DMS 273 treated with DMSO at 0.1 percent for 48 hours (cell line): ENCODE results near the gene IPO13.

ENCODE experiments used
- DNase-seq: peaks from one replicate; lab custom pipeline; 2025; lab: John Stamatoyannopoulos, UW

Gene IPO13

GRCh38 chr1:43949678-43950077, 2.9 kb downstream of the IPO13 start:
- DNase-seq: no peak

- no peak for DNase-seq
Observed at GRCh38 chr1:43951021-43951985, 4.6 kb downstream of the IPO13 start.

DNA sequence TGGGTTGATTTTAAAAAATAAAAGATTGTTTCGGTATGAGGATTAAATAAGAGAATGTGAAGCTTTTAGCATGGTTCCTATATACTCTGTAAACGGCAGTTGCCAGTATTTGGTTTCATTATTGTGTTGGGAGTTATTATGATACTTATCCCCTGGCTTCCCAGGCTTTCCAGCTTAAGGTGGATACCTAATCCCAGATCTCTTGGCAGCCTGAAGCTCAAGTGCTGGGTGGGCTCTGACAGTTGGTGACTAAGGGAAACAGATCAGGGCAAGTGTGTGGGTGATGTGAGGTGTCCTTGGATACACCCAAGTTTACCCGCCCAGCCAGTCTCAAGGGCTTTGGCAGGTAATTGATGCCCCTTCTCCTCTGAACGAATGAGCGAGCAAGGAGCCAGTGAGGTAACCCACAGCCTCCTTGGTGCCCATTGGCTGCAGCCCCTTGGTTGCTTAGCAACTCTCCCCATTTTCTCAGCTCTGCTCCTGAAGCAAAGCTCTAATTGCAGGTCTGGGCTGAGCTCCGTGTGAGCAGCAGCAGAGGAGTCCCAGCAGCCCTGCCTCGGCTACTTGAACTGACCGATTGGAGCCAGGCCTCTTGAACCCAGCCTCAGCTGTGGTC, 6.1 kb downstream of the IPO13 start:
- peak; percentile 47 for DNase-seq

DNA sequence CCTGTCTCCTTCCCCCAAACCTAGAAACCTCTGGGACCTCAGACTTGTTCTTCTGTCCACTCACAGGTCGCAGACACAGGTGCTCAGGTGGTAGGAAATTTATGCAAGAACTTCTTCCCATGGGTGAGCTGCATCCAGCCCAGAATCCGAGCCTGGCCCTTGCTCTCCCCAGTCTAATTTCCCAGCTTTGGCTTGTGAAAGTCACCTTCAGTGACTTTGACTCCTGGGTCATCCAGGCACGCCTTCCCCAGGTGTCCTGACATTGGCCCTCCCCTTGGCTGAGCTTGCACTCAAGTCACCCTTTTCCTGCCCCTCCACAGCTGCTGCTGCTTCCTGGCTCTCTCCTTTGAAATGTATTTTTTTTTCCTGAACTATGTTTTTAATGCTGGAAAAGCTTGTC, 6.6 kb downstream of the IPO13 start:
- DNase-seq: no peak

GRCh38 chr1:43954036-43954435, 7.3 kb downstream of the IPO13 start:
- DNase-seq: no peak

DNA sequence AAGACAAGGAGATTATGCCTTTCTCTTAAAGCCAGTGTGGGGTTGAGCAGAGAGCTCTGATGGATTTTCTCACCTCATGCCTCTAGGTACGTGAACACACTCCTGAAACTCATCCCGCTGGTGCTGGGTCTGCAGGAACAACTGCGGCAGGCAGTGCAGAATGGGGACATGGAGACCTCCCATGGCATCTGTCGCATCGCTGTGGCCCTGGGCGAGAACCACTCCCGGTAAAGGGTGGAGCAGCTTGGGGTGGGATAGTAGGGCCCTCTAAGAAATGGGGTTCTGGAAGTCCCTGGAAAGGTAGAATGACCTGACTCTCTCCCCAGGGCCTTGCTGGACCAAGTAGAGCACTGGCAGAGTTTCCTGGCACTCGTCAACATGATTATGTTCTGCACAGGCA, 9.5 kb downstream of the IPO13 start:
- DNase-seq: no peak

- no peak for DNase-seq
Observed at GRCh38 chr1:43957407-43958040, 10.8 kb downstream of the IPO13 start.

GRCh38 chr1:43958351-43959255, 11.9 kb downstream of the IPO13 start:
- DNase-seq: no peak

DNA sequence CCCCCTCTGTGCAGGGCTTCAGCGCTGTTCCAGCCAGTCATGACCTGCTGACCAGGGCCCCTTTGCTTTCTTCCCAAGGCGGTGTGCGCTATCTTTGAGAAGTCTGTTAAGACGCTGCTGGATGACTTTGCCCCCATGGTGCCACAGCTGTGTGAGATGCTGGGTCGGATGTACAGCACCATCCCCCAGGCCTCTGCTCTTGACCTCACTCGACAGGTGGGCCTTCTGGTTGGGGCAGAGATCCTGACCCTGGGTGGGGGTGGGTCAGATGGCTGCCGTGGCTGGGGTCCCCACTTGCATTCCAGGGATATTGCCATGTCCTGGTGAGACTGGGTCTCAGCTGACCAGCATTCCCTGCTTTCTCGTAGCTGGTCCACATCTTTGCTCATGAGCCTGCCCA, 14.0 kb downstream of the IPO13 start:
- DNase-seq: no peak

GRCh38 chr1:43961692-43962091, 14.9 kb downstream of the IPO13 start:
- DNase-seq: no peak

- no peak for DNase-seq
Observed at GRCh38 chr1:43962324-43962723, 15.6 kb downstream of the IPO13 start.

DNA sequence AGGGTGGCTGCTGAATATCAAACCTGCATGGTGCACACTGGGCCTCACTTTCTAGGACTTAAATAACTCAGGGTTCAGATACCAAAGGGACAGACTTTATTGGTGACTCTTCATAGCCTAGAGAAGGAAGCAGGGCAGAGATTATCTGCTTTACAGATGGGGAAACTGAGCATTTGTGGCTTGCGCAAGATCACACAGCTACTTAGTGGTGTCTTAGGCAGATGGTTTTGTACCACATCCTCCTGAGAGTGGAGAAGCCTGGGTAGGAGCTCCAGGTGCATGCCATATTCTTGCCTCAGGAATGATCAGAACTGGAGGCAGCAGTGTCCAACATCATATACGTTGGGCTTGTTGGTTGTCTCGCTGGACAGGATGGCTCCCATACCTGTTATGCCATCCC, 16.3 kb downstream of the IPO13 start:
- no peak for DNase-seq

GRCh38 chr1:43963890-43964289, 17.1 kb downstream of the IPO13 start:
- DNase-seq: no peak

DNA sequence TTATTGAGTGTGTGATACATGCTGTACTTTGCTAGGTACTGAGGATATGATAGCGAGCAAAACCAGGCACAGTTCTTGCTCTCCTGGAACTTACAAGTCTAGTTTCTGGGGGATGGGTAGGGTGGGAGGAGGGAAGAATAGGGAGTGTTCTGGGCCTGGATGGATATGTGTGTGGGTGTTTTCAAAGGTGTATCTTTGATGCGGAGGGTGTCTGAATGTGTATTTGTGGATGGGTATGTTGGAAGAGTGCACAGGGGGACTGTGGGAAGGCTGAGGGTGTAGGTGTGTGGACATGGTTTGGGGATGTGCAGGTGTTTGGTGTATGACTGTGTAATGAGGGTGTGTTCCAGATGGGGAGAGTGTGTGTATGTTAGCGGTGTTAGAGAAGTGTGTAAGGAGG, 18.6 kb downstream of the IPO13 start:
- no peak for DNase-seq

- no peak for DNase-seq
Observed at GRCh38 chr1:43968348-43968948, 21.7 kb downstream of the IPO13 start.

GRCh38 chr1:43969416-43969745, 22.6 kb downstream of the IPO13 start:
- no peak for DNase-seq

GRCh38 chr1:43969746-43970466, 23.2 kb downstream of the IPO13 start, which contains the start of gene DPH2:
Gene DPH2, plus strand, starts transcription at chr1:43970010. Its CDS starts 166 bp downstream, at chr1:43970176.
- peak; percentile 95 for DNase-seq

- DNase-seq: no peak
Observed at GRCh38 chr1:43970502-43970901, 23.8 kb downstream of the IPO13 start.

- DNase-seq: no peak
Observed at GRCh38 chr1:43970911-43971310, 24.2 kb downstream of the IPO13 start.

DNA sequence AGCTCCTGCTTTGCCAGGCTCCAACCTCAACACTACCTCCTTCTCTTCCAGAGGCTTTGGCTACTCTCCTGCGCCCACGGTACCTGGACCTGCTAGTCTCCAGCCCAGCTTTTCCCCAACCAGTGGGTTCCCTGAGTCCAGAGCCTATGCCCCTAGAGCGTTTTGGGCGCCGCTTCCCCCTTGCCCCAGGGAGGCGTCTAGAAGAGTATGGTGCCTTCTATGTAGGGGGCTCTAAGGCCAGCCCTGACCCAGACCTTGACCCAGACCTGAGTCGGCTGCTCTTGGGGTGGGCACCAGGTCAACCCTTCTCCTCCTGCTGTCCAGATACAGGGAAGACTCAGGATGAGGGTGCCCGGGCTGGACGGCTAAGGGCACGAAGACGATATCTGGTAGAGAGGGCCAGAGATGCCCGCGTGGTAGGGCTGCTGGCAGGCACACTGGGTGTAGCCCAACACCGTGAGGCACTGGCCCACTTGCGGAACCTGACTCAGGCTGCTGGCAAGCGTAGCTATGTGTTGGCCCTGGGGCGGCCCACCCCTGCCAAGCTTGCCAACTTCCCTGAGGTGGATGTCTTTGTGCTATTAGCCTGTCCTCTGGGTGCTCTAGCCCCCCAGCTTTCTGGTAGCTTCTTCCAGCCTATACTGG, 24.7 kb downstream of the IPO13 start:
- DNase-seq: no peak
